OCI-LY1 (cell line): ENCODE data around the gene HTR2A.

Source experiments
- H2AFZ ChIP-seq: fragments of 200-600 bp; sonication (generic), shearing (Covaris generic); 2 replicates; pipeline ENCODE4 v1.6.0; 2014; ENCODE audit warnings: antibody characterized with exemption, mild to moderate bottlenecking, low read length
- H3F3A ChIP-seq: fragments of 200-600 bp; sonication (generic), shearing (Covaris generic); 2 replicates; pipeline ENCODE4 v1.6.0; 2014; ENCODE audit warnings: mild to moderate bottlenecking, antibody characterized with exemption, low read length, moderate library complexity; ENCODE audit not compliant: insufficient read depth
- H3K27ac ChIP-seq: fragments of 200-600 bp; sonication (generic); 2 replicates; pipeline ENCODE4 v1.5.1; 2014; ENCODE audit warnings: low read length, mixed run types, mild to moderate bottlenecking, low read depth; ENCODE audit not compliant: poor library complexity, severe bottlenecking
- H3K27me3 ChIP-seq: fragments of 200-600 bp; sonication (generic); 2 replicates; pipeline ENCODE4 v1.6.0; 2014; ENCODE audit warnings: antibody characterized with exemption, mild to moderate bottlenecking, low read length, moderate library complexity; ENCODE audit not compliant: insufficient read depth
- H3K36me3 ChIP-seq: fragments of 200-600 bp; sonication (generic); 2 replicates; pipeline ENCODE4 v1.6.1; 2014; ENCODE audit warnings: mild to moderate bottlenecking, antibody characterized with exemption, low read length, moderate library complexity, mixed read lengths; ENCODE audit not compliant: insufficient read depth
- H3K4me1 ChIP-seq: fragments of 200-600 bp; sonication (generic); 2 replicates; pipeline ENCODE4 v1.5.1; 2014; ENCODE audit warnings: mild to moderate bottlenecking, low read length, moderate library complexity; ENCODE audit not compliant: insufficient read depth, severe bottlenecking
- H3K4me2 ChIP-seq: fragments of 200-600 bp; sonication (generic), shearing (Covaris generic); 2 replicates; pipeline ENCODE4 v1.6.1; 2014; ENCODE audit warnings: low read length
- H3K4me3 ChIP-seq: fragments of 200-600 bp; sonication (generic); 2 replicates; pipeline ENCODE4 v1.5.1; 2014; ENCODE audit warnings: low read length, low read depth, mild to moderate bottlenecking, mixed read lengths; ENCODE audit not compliant: poor library complexity, severe bottlenecking
- H3K79me2 ChIP-seq: fragments of 200-600 bp; shearing (Covaris generic); 2 replicates; pipeline ENCODE4 v1.6.1; 2016; ENCODE audit warnings: mixed run types, low read length, mixed read lengths; ENCODE audit not compliant: insufficient read depth
- H3K9ac ChIP-seq: fragments of 200-600 bp; sonication (generic), shearing (Covaris generic); 2 replicates; pipeline ENCODE4 v1.6.1; 2014; ENCODE audit warnings: mild to moderate bottlenecking, low read length, mixed read lengths
- H3K9me2 ChIP-seq: fragments of 200-600 bp; sonication (generic), shearing (Covaris generic); 2 replicates; pipeline ENCODE4 v1.6.1; 2014; ENCODE audit warnings: low read depth, mild to moderate bottlenecking, low read length, mixed read lengths
- H3K9me3 ChIP-seq: fragments of 200-600 bp; shearing (Covaris generic); 2 replicates; pipeline ENCODE4 v1.6.1; 2014; ENCODE audit warnings: low read length, mixed read lengths
- H4K20me1 ChIP-seq: fragments of 200-600 bp; sonication (generic), shearing (Covaris generic); 2 replicates; pipeline ENCODE4 v1.6.0; 2016; ENCODE audit warnings: mild to moderate bottlenecking, low read length; ENCODE audit not compliant: insufficient read depth
- CTCF ChIP-seq: fragments of 200-600 bp; sonication (generic), shearing (Covaris generic); IDR thresholded peaks from 2 replicates; pipeline ENCODE4 v1.5.1; 2017; ENCODE audit warnings: mild to moderate bottlenecking, antibody characterized with exemption, low read length, moderate library complexity, mixed read lengths
- EZH2 ChIP-seq: fragments of 200-600 bp; sonication (generic), shearing (Covaris generic); IDR thresholded peaks from 2 replicates; pipeline ENCODE4 v1.8.0; 2017; ENCODE audit warnings: borderline replicate concordance, mixed run types, mild to moderate bottlenecking, antibody characterized with exemption, low read length, moderate library complexity, mixed read lengths

HTR2A gene

GRCh38 chr13:46866150-46866549, 30.7 kb downstream of the HTR2A start:
- TF ChIP-seq CTCF (no peak), EZH2 (no peak)
- Histone ChIP-seq H2AFZ (no peak overlapping the region), H3K4me1 (no peaks in the 10 kb centered on the region)

GRCh38 chr13:46864941-46865340, 31.9 kb downstream of the HTR2A start:
- no peak overlapping the region for H3K4me3 ChIP-seq
- no peak overlapping the region for H3K27ac ChIP-seq
- no peaks in the 10 kb centered on the region for H3K79me2 ChIP-seq
- no peak overlapping the region for H2AFZ ChIP-seq
- no peak for TF ChIP-seq CTCF
- no peak for TF ChIP-seq EZH2
- no peaks in the 10 kb centered on the region for H3K9me3 ChIP-seq
- H3K36me3 ChIP-seq, result no peaks in the 10 kb centered on the region
- H3K4me1 ChIP-seq, result no peaks in the 10 kb centered on the region
- no peaks in the 10 kb centered on the region for H3F3A ChIP-seq
- H3K27me3 ChIP-seq, result no peaks in the 10 kb centered on the region
- no peaks in the 10 kb centered on the region for H4K20me1 ChIP-seq
- H3K9me2 ChIP-seq, result no peaks in the 10 kb centered on the region
- H3K4me2 ChIP-seq, result no peak overlapping the region
- no peak overlapping the region for H3K9ac ChIP-seq

More at GRCh38 chr13:46866150-46866549, 30.7 kb downstream of the HTR2A start:
- H3K9me3 ChIP-seq, result no peaks in the 10 kb centered on the region
- no peaks in the 10 kb centered on the region for H3K36me3 ChIP-seq
- H3K4me3 ChIP-seq, result no peak overlapping the region
- no peak overlapping the region for H3K4me2 ChIP-seq
- H3K27ac ChIP-seq, result no peak overlapping the region
- H3K9ac ChIP-seq, result no peak overlapping the region
- no peaks in the 10 kb centered on the region for H4K20me1 ChIP-seq
- H3K79me2 ChIP-seq, result no peaks in the 10 kb centered on the region
- H3F3A ChIP-seq, result no peaks in the 10 kb centered on the region
- no peaks in the 10 kb centered on the region for H3K27me3 ChIP-seq
- H3K9me2 ChIP-seq, result no peaks in the 10 kb centered on the region

GRCh38 chr13:46861959-46862358, 34.9 kb downstream of the HTR2A start:
- no peak overlapping the region for H3K27ac ChIP-seq
- H4K20me1 ChIP-seq, result no peaks in the 10 kb centered on the region
- no peak overlapping the region for H3K4me2 ChIP-seq

More at GRCh38 chr13:46861959-46862358, 34.9 kb downstream of the HTR2A start:
- H3K4me1 ChIP-seq, result no peaks in the 10 kb centered on the region
- H3K9me2 ChIP-seq, result no peaks in the 10 kb centered on the region
- TF ChIP-seq CTCF, result no peak
- TF ChIP-seq EZH2, result no peak
- H2AFZ ChIP-seq, result no peak overlapping the region
- H3K27me3 ChIP-seq, result no peaks in the 10 kb centered on the region
- no peaks in the 10 kb centered on the region for H3K9me3 ChIP-seq
- no peaks in the 10 kb centered on the region for H3F3A ChIP-seq
- H3K4me3 ChIP-seq, result no peak overlapping the region
- H3K79me2 ChIP-seq, result no peaks in the 10 kb centered on the region
- no peak overlapping the region for H3K9ac ChIP-seq
- H3K36me3 ChIP-seq, result no peaks in the 10 kb centered on the region
